VCaP (cell line): ENCODE results near the gene SLC25A47.
"Not testable (repeated sequence)": the region's sequence is repeated elsewhere in the genome, so short reads cannot be mapped to it uniquely, and the experiment has no call there.

Source experiments
- H3K27ac ChIP-seq: fragments of 450-650 bp; 2 replicates; pipeline ENCODE4 v1.5.1; 2017
- CTCF ChIP-seq: fragments of 450-650 bp; conservative IDR thresholded peaks from 2 replicates; pipeline ENCODE4 v1.5.1; 2017; ENCODE audit warnings: mild to moderate bottlenecking, moderate library complexity

The SLC25A47 gene

GRCh38 chr14:100305324-100306100, 17.6 kb upstream of the SLC25A47 start:
- H3K27ac ChIP-seq = peak overlapping the region; percentile 86
- TF ChIP-seq CTCF = no peak

- no peak for TF ChIP-seq CTCF
- peak within 1 kb of the TSS; percentile 86 for H3K27ac ChIP-seq
Observed at GRCh38 chr14:100306101-100306997, 16.8 kb upstream of the SLC25A47 start, which contains the start of gene SLC25A29. TSS of gene SLC25A29 (minus strand) at chr14:100306444. CDS start at chr14:100306232, 212 bp downstream.

- peak overlapping the region; percentile 86 for H3K27ac ChIP-seq
- 0 out of 2 replicates have a peak, but pooled peaks have one; percentile 1 for TF ChIP-seq CTCF
Observed at GRCh38 chr14:100306998-100307765, 16.0 kb upstream of the SLC25A47 start.

- peak overlapping the region; percentile 86 for H3K27ac ChIP-seq
- 0 out of 2 replicates have a peak, but pooled peaks have one; percentile 16 for TF ChIP-seq CTCF
Observed at GRCh38 chr14:100307766-100308426, 15.2 kb upstream of the SLC25A47 start.

- H3K27ac ChIP-seq = peak overlapping the region; percentile 86
Observed at GRCh38 chr14:100308427-100308792, 14.7 kb upstream of the SLC25A47 start.

- peak overlapping the region; percentile 86 for H3K27ac ChIP-seq
- TF ChIP-seq CTCF = no peak
Observed at GRCh38 chr14:100309028-100309737, 14.0 kb upstream of the SLC25A47 start.

- not testable (repeated sequence) for H3K27ac ChIP-seq
Observed at GRCh38 chr14:100312110-100312876, 10.8 kb upstream of the SLC25A47 start.
